Adrenal gland (tissue), 5 donors: Measurements from ENCODE around the gene CD5L.

Experiments used
- CTCF ChIP-seq, 6 experiments: fragments of 450-650 bp in 4 of 6; fragments of 200-600 bp in 2 of 6; sonication (generic) in 1 of 6; IDR thresholded peaks; 1 replicate in 5 of 6; 2 replicates in 1 of 6; pipeline versions ENCODE4 v1.5.1 to v1.8.0; 2016 to 2021; ENCODE audit warnings: antibody characterized with exemption in 6 of 6, mild to moderate bottlenecking in 2 of 6, moderate library complexity in 1 of 6
- POLR2A ChIP-seq, 2 donors: fragments of 450-650 bp; IDR thresholded peaks; one replicate each; pipeline ENCODE4 v1.6.1; 2017; ENCODE audit warnings: antibody characterized with exemption in 2 of 2, mild to moderate bottlenecking in 2 of 2, moderate library complexity in 1 of 2
- donor health status: DM: no; HTN: no; CAD: no.

GRCh38 chr1:157838966-157839365, 2.6 kb downstream of the CD5L start:
- TF ChIP-seq CTCF (IDR thresholded peaks at IDR 0.05) (no peak), POLR2A (IDR thresholded peaks at IDR 0.05) (no peak)
